HG02610 (cell line): Measurements from ENCODE around the gene B4GALNT4.
"Not testable (repeated sequence)": the region's sequence is repeated elsewhere in the genome, so short reads cannot be mapped to it uniquely, and the experiment has no call there.

Source experiments
- ATAC-seq: cut with Tn5 transposase; IDR thresholded peaks from one replicate; pipeline ENCODE4 v1.9.1; 2021; ENCODE audit warnings: mild to moderate bottlenecking, moderate library complexity; ENCODE audit not compliant: unreplicated experiment

Gene B4GALNT4

GRCh38 chr11:334264-334994 is 34.9 kb upstream of the B4GALNT4 start:
- no peak for ATAC-seq

DNA sequence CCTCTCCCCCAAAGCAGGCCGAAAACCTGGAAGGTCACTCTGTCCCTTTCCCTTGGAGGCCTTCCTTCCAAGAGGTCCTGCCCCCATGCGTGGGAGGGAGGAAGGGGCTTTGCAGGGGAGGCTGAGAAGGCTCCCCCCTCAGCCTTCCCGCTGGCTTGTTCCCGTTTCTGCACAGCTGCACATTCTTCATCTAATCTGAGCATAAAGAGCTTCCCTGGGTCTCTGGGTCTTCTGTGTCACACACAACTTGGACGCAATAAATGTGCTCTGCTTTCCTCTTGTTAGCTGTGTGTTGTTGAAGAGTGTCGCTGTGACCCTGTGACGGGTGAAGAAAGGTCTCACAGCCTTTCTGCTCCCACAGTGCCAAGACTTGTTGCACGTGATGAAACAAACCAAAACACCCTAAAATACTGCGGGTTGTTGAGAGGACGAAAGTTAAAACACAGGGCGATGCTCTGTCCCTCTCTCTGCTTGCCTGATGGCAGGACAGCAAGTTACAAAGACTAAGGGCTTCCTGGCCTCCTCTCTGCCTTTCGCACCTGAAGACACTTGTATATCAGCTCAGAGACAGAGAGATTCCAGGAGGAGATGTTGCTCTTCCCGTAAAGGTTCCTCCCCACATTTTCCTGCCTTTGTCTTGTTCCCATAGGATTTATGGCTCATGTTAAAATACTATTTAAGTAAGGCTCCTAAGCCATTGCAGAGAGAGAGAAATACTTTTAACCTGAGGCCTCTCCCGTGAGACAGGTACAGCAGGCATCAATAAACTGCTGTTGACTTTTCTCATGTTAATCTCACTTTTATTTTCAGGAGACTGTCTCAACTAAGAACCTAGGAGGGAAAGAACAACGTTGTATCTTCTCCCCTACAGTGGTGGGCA is 33.3 kb upstream of the B4GALNT4 start:
- ATAC-seq = no peak

- ATAC-seq = no peak
Observed at GRCh38 chr11:336659-337198, 32.6 kb upstream of the B4GALNT4 start.

GRCh38 chr11:337711-338110 is 31.6 kb upstream of the B4GALNT4 start:
- ATAC-seq = no peak

GRCh38 chr11:339963-340362 is 29.3 kb upstream of the B4GALNT4 start:
- no peak for ATAC-seq

- ATAC-seq = no peak
Observed at GRCh38 chr11:340539-341512, 28.5 kb upstream of the B4GALNT4 start.

GRCh38 chr11:342328-342727 is 27.0 kb upstream of the B4GALNT4 start:
- no peak for ATAC-seq

DNA sequence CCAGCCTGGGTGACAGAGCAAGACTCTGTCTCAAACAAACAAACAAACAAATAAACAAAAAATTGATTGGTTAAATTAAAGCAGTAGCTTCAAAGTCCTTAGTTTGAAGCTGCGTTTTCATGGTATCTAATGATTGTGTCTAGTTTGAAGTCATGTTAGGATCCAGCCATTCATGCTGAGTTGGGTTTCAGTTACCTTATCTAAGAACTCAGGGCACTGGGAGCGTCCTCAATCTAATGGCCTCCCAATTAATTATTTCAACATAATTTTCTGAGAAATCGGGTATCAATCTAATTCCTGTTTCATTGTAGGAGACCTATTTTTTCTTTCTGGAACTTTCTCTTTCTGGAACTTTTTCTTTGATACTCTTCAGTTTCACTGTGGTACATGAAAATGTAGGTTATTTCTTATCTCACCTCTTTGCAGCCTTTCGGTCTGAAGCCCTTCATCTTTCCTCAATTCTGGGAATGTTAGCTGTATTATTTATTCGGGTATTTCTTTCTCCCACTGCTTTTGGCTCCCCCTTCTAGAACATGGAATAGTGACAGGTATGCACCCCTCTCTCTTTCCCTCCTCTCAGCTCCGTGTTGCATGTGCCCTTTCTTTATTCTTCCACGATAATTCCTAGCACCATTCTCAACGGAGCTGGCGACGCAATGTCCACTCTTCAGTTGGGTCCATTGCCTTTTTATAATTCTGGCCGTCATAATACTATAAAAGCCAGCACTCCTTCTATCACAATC is 24.3 kb upstream of the B4GALNT4 start:
- no peak for ATAC-seq

DNA sequence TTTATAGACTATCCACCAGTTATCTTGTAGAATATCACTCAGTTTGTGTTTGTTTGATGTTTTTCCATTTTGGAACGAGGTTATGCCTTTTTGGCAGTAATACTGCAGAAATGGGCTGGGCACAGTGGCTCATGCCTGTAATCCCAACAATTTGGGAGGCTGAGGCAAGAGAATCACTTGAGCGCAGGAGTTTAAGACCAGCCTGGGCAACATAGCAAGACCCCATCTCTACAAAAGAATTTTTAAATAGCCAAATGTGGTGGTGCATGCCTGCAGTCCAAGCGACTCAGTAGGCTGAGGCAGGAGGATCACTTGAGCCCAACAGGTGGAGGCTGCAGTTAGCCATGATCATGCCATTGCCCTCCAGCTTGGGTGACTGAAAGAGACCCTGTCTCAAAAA is 22.8 kb upstream of the B4GALNT4 start:
- ATAC-seq = no peak

GRCh38 chr11:349270-349954 is 19.9 kb upstream of the B4GALNT4 start:
- ATAC-seq = not testable (repeated sequence)

GRCh38 chr11:350033-350722 is 19.1 kb upstream of the B4GALNT4 start:
- ATAC-seq = not testable (repeated sequence)

- peak; percentile 45 for ATAC-seq
Observed at GRCh38 chr11:350723-351255, 18.5 kb upstream of the B4GALNT4 start.

GRCh38 chr11:351411-351810 is 17.9 kb upstream of the B4GALNT4 start:
- no peak for ATAC-seq

DNA sequence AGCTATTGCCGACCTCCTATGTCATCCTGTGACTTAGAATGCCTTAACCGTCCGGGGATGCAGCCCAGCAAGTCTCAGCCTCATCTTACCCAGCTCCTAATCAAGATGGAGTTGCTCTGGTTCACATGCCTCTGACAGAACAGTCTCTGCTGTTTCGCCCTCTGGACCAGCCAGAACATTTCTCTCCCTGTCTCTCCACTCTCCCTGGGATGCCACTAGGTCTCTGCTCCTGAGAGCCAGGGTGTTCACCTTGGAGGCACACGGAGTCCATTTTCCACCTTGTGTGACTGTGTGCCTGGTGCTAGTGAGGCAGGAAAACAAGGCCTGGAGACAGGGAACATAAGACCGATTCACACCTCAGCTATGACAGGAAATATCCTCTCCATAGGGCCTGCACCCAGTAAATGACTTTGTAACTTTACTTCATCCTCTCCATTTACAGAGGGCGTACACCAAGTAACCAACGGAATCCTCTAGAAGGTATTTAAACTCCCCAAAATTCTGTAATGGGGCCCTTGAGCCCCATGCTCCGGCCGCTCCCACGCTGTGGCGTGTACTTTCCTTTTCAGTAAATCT is 16.8 kb upstream of the B4GALNT4 start:
- ATAC-seq = no peak

DNA sequence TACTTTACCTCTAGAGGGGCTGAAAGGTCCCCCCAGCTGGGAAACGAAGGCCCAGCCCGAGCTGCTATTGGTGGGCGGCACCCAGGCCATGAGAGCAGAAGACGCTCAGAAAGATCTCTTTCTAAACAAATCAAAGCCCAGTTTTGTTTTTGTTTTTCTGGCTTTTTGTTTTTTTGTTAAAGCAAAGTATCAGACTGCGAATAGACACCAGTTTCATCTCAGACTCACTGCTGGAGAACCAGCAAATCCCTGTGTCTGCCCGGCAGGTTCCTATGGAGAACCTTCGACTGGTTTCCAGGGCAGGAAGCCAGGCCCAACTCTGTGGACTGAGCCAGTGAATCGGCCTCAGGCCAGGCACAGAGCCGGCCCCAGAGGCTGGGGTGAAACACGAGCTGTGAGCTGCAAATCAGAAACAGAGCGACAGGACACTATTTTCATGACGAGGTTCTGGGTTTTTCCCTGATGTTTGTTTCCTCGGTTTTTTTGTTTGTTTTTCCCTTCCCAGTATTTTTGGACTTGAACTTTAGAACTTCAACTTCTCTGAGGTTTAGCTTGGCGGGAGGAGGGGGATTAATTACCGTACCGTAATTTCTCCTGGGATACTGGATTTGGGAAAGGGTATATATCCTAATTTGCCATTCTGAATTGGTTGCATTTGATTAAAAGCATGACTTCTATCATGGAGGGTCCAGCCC is 16.0 kb upstream of the B4GALNT4 start:
- ATAC-seq = no peak

DNA sequence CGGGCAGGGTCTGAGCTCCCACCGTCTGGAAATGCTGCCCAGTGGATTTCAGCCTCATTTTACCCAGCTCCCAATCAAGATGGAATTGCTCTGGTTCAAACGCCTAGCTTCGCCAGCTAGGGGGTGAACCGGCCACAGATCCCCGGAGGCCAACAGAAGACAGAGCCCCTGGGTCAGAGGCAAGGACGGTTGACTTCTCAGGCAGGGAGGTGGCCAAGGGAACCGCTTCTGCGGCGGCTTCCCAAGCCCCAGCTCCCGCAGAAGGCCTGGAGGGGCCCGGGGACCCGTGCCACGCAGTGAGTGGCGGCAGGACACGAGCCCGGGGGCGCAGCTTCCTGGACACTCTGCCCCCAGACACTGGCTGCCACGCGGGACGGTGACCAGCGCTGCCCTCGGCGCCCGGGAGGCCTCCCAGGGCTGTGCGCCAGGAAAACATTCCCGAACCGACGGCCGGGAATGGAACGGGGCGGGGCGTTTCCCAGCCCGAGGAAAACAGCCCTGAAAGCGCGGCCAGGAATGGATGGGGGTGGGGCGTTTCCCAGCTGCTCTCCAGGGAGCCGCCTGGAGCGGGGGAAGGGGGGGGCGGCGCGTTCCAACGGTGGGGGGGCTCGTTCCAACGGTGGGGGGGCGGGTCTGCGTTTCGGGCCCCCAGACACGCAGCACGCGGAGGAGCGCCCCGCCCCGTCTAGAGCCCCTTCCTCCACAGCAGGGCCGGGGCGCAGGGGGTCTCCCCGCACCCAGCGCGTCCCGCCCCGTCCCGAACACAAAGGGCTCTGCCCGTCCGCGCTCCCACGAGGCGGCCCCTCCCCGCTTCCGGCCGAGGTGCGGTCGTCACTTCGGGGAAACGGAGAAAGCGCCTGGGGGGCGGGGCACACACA is 13.5 kb upstream of the B4GALNT4 start:
- peak; percentile 46 for ATAC-seq

DNA sequence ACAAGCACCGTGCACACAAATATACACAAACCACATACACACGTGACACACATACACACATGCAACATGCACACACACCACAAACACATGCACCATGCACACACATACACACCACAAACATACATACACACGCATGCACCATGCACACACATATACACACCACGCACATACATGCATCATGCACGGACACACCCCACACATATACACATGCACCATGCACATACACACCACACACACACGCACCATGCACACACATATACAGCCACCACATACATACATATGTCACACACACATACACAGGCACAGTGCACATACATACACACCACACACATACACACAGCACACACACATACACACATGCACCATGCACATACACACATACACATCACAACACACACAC is 12.7 kb upstream of the B4GALNT4 start:
- no peak for ATAC-seq
